ENCODE data around the gene JAG1. TPM values are rescaled to one million over a fixed set of nuclear protein-coding genes. Genes with fewer than 3 reads are reported as not detected.

Gene JAG1
- total and polyA plus RNA-seq, 9 of the 15 experiments (the other 6 are each of a cell fraction or from before 2014, with no cell fraction given) = 0.04 to 0.40 (median 0.07) TPM

DNA sequence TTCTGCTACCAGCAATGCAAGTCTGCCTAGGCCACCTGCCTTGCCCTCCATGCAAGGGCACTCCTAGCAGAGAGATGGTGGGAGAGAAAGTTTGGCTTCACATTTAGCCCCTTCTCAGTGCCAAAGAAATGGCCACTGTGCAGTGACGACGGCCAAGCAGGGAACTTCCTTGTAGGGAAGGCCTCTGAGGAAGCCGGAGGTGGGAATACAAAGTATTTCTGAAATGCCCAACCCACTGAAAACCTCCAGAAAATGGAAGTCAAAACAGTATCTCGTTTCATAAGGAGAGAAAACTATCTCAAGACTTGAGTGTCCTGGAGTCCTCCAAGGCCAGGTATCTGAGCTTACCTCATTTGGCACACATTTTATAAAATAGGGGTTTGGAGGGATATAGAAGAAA, 42.7 kb downstream of the JAG1 start:
- no peaks in the 10 kb centered on the region for H3K4me1 ChIP-seq (replicated peaks in 1 of 2; ENCODE audit: control insufficient read depth in 2 of 2, insufficient read depth in 2 of 2, low read length in 2 of 2)
- H3K9me1 ChIP-seq (ENCODE audit: control insufficient read depth, insufficient read depth, low read length) = no peaks in the 10 kb centered on the region
- ATAC-seq (no peak), FAIRE-seq (no peak), DNase-seq (ENCODE audit: extremely low read depth in 1 of 4, low spot score in 3 of 4) (no peak)
- 34% methylated on average over 4 of the region's 4 CpGs for WGBS (ENCODE audit: insufficient coverage, low coverage, missing lambda C conversion rate)
- ChIA-PET POLR2A (interaction anchor here (0.6 kb wide), 1 partner anchor 412 kb away, joined by 3 read pairs; no protein-coding TSS in a partner anchor), CTCF (ENCODE audit: low intra/inter-chr PET ratio) (no interaction called here)
- peaks cover 3 to 9% of the 10 kb centered on the region in 2 experiments; a peak in 2 of 5 replicates for H3K27me3 ChIP-seq (ENCODE audit: control insufficient read depth in 2 of 2, insufficient read depth in 2 of 2, low read length in 2 of 2)
- H3K9ac ChIP-seq (ENCODE audit: insufficient read depth in 1 of 2, low read depth in 2 of 2, low read length in 2 of 2) = no peak overlapping the region
- H3K79me2 ChIP-seq (ENCODE audit: control insufficient read depth, insufficient read depth, low read length) = no peaks in the 10 kb centered on the region
- no peaks in the 10 kb centered on the region for H3K36me3 ChIP-seq (ENCODE audit: control insufficient read depth, insufficient read depth, low read length)
- H3K4me3 ChIP-seq = no peak overlapping the region
- intact Hi-C loops (cut with micrococcal nuclease) = no loop called here
- no TSS peak for BruUV-seq (replicated peaks)
- H2AFZ ChIP-seq (ENCODE audit: low read depth, low read length) = no peak overlapping the region
- H4K20me1 ChIP-seq (replicated peaks; ENCODE audit: control insufficient read depth, insufficient read depth, low read length) = no peaks in the 10 kb centered on the region
- H3K27ac ChIP-seq (ENCODE audit: extremely low read depth, low read depth, low read length) = no peak overlapping the region
- no peak overlapping the region for H3K4me2 ChIP-seq (ENCODE audit: insufficient read depth, low read length)
- no peaks in the 10 kb centered on the region for H3K9me3 ChIP-seq (replicated peaks; ENCODE audit: control insufficient read depth, insufficient read depth, low read depth, low read length)
- no peak for TF ChIP-seq KAT8 (IDR thresholded peaks at IDR 0.05; ENCODE audit: low read depth)
- TF ChIP-seq, protein P1, sequence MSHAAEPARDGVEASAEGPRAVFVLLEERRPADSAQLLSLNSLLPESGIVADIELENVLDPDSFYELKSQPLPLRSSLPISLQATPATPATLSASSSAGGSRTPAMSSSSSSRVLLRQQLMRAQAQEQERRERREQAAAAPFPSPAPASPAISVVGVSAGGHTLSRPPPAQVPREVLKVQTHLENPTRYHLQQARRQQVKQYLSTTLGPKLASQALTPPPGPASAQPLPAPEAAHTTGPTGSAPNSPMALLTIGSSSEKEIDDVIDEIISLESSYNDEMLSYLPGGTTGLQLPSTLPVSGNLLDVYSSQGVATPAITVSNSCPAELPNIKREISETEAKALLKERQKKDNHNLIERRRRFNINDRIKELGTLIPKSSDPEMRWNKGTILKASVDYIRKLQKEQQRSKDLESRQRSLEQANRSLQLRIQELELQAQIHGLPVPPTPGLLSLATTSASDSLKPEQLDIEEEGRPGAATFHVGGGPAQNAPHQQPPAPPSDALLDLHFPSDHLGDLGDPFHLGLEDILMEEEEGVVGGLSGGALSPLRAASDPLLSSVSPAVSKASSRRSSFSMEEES (CRISPR knock-in tag; IDR thresholded peaks at IDR 0.05) = no peak
- in situ Hi-C loops (cut with MboI) = no loop called here

DNA sequence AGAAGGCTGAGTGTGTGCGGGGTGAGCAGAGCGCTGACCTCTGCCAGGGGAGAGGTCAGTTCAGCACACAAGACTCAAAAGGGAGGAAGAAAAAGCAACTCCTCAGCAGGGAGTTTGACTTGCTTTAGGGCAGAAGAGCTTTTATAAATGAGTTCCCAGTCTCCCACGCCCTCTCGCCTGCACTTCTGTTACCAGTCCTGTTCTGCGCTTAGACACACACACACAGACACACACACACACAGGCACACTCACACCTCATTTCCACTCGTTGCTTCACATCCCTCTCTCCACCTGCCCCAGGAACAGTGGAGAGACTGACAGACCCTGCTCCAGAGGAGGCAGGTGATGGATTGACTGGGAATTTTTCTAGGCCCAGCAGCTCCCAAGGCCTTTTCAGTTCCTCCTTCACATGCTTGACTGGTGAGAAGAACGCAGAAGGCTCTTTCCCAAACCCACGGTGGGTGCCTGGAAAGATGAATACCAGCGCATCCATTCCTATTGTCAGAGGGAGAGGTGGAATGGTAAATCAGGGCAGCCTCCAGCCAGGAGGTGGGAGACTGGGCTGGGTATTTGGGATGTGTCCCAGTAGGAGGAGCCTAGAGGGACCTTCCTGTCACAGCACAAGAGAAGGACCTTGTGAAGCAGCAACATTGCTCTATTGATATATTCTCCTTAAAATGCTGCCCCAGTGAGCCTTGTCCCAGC, 43.7 kb downstream of the JAG1 start:
- Histone ChIP-seq H3K79me2 (ENCODE audit: control insufficient read depth, insufficient read depth, low read length) (no peaks in the 10 kb centered on the region), H3K9me3 (replicated peaks; ENCODE audit: control insufficient read depth, insufficient read depth, low read depth, low read length) (no peaks in the 10 kb centered on the region), H3K9ac (ENCODE audit: insufficient read depth in 1 of 2, low read depth in 2 of 2, low read length in 2 of 2) (no peak overlapping the region), H3K27ac (ENCODE audit: extremely low read depth, low read depth, low read length) (no peak overlapping the region), H3K4me1 (replicated peaks in 1 of 2; ENCODE audit: control insufficient read depth in 2 of 2, insufficient read depth in 2 of 2, low read length in 2 of 2) (no peaks in the 10 kb centered on the region), H3K36me3 (ENCODE audit: control insufficient read depth, insufficient read depth, low read length) (no peaks in the 10 kb centered on the region), H3K4me2 (ENCODE audit: insufficient read depth, low read length) (no peak overlapping the region), H3K4me3 (no peak overlapping the region), H3K9me1 (ENCODE audit: control insufficient read depth, insufficient read depth, low read length) (no peaks in the 10 kb centered on the region), H3K27me3 (ENCODE audit: control insufficient read depth in 2 of 2, insufficient read depth in 2 of 2, low read length in 2 of 2) (peaks cover 3 to 9% of the 10 kb centered on the region in 2 experiments; a peak in 2 of 5 replicates), H2AFZ (ENCODE audit: low read depth, low read length) (no peak overlapping the region), H4K20me1 (replicated peaks; ENCODE audit: control insufficient read depth, insufficient read depth, low read length) (no peaks in the 10 kb centered on the region)
- DNase-seq (ENCODE audit: extremely low read depth in 1 of 4, low spot score in 3 of 4) (no peak), ATAC-seq (no peak), FAIRE-seq (no peak)
- in situ Hi-C loops (cut with MboI) (no loop called here), intact Hi-C loops (cut with micrococcal nuclease) (no loop called here)
- ChIA-PET POLR2A (no interaction called here), CTCF (ENCODE audit: low intra/inter-chr PET ratio) (no interaction called here)
- no TSS peak for BruUV-seq (replicated peaks)
- 60% methylated on average over 9 of the region's 9 CpGs for WGBS (ENCODE audit: insufficient coverage, low coverage, missing lambda C conversion rate)
- TF ChIP-seq, protein P2, sequence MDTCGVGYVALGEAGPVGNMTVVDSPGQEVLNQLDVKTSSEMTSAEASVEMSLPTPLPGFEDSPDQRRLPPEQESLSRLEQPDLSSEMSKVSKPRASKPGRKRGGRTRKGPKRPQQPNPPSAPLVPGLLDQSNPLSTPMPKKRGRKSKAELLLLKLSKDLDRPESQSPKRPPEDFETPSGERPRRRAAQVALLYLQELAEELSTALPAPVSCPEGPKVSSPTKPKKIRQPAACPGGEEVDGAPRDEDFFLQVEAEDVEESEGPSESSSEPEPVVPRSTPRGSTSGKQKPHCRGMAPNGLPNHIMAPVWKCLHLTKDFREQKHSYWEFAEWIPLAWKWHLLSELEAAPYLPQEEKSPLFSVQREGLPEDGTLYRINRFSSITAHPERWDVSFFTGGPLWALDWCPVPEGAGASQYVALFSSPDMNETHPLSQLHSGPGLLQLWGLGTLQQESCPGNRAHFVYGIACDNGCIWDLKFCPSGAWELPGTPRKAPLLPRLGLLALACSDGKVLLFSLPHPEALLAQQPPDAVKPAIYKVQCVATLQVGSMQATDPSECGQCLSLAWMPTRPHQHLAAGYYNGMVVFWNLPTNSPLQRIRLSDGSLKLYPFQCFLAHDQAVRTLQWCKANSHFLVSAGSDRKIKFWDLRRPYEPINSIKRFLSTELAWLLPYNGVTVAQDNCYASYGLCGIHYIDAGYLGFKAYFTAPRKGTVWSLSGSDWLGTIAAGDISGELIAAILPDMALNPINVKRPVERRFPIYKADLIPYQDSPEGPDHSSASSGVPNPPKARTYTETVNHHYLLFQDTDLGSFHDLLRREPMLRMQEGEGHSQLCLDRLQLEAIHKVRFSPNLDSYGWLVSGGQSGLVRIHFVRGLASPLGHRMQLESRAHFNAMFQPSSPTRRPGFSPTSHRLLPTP (IDR thresholded peaks at IDR 0.05; ENCODE audit: borderline replicate concordance, extremely low read depth, insufficient read length) = no peak
- TF ChIP-seq, protein P3, sequence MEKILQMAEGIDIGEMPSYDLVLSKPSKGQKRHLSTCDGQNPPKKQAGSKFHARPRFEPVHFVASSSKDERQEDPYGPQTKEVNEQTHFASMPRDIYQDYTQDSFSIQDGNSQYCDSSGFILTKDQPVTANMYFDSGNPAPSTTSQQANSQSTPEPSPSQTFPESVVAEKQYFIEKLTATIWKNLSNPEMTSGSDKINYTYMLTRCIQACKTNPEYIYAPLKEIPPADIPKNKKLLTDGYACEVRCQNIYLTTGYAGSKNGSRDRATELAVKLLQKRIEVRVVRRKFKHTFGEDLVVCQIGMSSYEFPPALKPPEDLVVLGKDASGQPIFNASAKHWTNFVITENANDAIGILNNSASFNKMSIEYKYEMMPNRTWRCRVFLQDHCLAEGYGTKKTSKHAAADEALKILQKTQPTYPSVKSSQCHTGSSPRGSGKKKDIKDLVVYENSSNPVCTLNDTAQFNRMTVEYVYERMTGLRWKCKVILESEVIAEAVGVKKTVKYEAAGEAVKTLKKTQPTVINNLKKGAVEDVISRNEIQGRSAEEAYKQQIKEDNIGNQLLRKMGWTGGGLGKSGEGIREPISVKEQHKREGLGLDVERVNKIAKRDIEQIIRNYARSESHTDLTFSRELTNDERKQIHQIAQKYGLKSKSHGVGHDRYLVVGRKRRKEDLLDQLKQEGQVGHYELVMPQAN (IDR thresholded peaks at IDR 0.05; ENCODE audit: borderline replicate concordance) = no peak
- TF ChIP-seq, protein P4, sequence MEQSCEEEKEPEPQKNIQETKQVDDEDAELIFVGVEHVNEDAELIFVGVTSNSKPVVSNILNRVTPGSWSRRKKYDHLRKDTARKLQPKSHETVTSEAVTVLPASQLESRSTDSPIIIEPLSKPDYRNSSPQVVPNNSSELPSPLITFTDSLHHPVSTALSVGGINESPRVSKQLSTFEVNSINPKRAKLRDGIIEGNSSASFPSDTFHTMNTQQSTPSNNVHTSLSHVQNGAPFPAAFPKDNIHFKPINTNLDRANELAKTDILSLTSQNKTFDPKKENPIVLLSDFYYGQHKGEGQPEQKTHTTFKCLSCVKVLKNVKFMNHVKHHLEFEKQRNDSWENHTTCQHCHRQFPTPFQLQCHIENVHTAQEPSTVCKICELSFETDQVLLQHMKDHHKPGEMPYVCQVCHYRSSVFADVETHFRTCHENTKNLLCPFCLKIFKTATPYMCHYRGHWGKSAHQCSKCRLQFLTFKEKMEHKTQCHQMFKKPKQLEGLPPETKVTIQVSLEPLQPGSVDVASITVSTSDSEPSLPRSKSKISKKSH (CRISPR knock-in tag; IDR thresholded peaks at IDR 0.05) = no peak

Measured in K562 (cell line).